Mesenchymal stem cell (in vitro differentiated cells and primary cell): ENCODE results near the gene PERP.

ENCODE experiments used
- DNase-seq: peaks from one replicate; pipeline ENCODE4 v3.0.0-alpha.2; 2013
- H2AFZ ChIP-seq: one replicate; pipeline ENCODE4 v1.6.1; 2013; ENCODE audit warnings: low read depth, mild to moderate bottlenecking, control low read depth, inconsistent platforms, low read length, moderate library complexity
- H2AK5ac ChIP-seq: 2 replicates; pipeline ENCODE4 v1.6.1; 2013; ENCODE audit warnings: low read length, moderate library complexity, mild to moderate bottlenecking, inconsistent platforms; ENCODE audit not compliant: severe bottlenecking
- H2BK120ac ChIP-seq: one replicate; pipeline ENCODE4 v1.6.1; 2013; ENCODE audit warnings: low read depth, mild to moderate bottlenecking, inconsistent platforms, low read length, moderate library complexity
- H2BK12ac ChIP-seq, 2 experiments: one replicate each; pipeline ENCODE4 v1.6.1; 2013; ENCODE audit warnings: inconsistent platforms in 2 of 2, low read length in 2 of 2, mild to moderate bottlenecking in 2 of 2, moderate library complexity in 2 of 2, control low read depth in 1 of 2
- H2BK15ac ChIP-seq: one replicate; pipeline ENCODE4 v1.6.1; 2013; ENCODE audit warnings: mild to moderate bottlenecking, low read depth, inconsistent platforms; ENCODE audit not compliant: poor library complexity, severe bottlenecking
- H2BK5ac ChIP-seq: 2 replicates; pipeline ENCODE4 v1.6.1; 2013; ENCODE audit warnings: low read depth, mild to moderate bottlenecking, low read length, control low read depth, inconsistent platforms; ENCODE audit not compliant: poor library complexity, severe bottlenecking
- H3K14ac ChIP-seq, 2 experiments: one replicate each; pipeline ENCODE4 v1.6.1; 2013; ENCODE audit warnings: inconsistent platforms in 2 of 2, low read length in 2 of 2, control low read depth in 1 of 2, mild to moderate bottlenecking in 1 of 2, moderate library complexity in 1 of 2
- H3K18ac ChIP-seq, 2 experiments: one replicate each; pipeline ENCODE4 v1.6.1; 2013; ENCODE audit warnings: inconsistent platforms in 2 of 2, low read length in 2 of 2, control low read depth in 1 of 2, low read depth in 1 of 2, mild to moderate bottlenecking in 1 of 2
- H3K23ac ChIP-seq, 2 experiments: one replicate each; pipeline ENCODE4 v1.6.1; 2013; ENCODE audit warnings: inconsistent platforms in 2 of 2, low read length in 2 of 2, mild to moderate bottlenecking in 2 of 2, moderate library complexity in 2 of 2, control low read depth in 1 of 2
- H3K27ac ChIP-seq: 2 replicates; pipeline ENCODE4 v1.5.1; 2013; ENCODE audit warnings: mild to moderate bottlenecking, moderate library complexity, low read length, control low read depth, inconsistent platforms; ENCODE audit not compliant: poor library complexity, severe bottlenecking
- H3K27me3 ChIP-seq, 2 experiments: 2 replicates each; pipeline versions ENCODE4 v1.6.1 to v1.7.0; 2013; ENCODE audit warnings: low read length in 2 of 2, mild to moderate bottlenecking in 2 of 2, moderate library complexity in 2 of 2, control low read depth in 1 of 2, inconsistent platforms in 1 of 2; ENCODE audit not compliant: control insufficient read depth in 1 of 2, insufficient read depth in 1 of 2
- H3K36me3 ChIP-seq, 2 experiments: 2 replicates each; pipeline versions ENCODE4 v1.6.1 to v1.7.0; 2013; ENCODE audit warnings: low read length in 2 of 2, control low read depth in 1 of 2, inconsistent platforms in 1 of 2, low read depth in 1 of 2, mild to moderate bottlenecking in 1 of 2; ENCODE audit not compliant: insufficient read depth in 2 of 2, control insufficient read depth in 1 of 2
- H3K4ac ChIP-seq, 2 experiments: one replicate each; pipeline ENCODE4 v1.6.1; 2013; ENCODE audit warnings: inconsistent platforms in 2 of 2, low read length in 2 of 2, mild to moderate bottlenecking in 2 of 2, moderate library complexity in 2 of 2, control low read depth in 1 of 2, low read depth in 1 of 2
- H3K4me1 ChIP-seq: 2 replicates; pipeline ENCODE4 v1.6.1; 2013; ENCODE audit warnings: low read depth, low read length, control low read depth; ENCODE audit not compliant: control insufficient read depth, insufficient read depth
- H3K4me2 ChIP-seq: 2 replicates; pipeline ENCODE4 v1.6.1; 2013; ENCODE audit warnings: low read length, mild to moderate bottlenecking, inconsistent platforms; ENCODE audit not compliant: poor library complexity, severe bottlenecking
- H3K4me3 ChIP-seq, 2 experiments: 2 replicates each; pipeline versions ENCODE4 v1.5.1 to v1.7.0; 2013; ENCODE audit warnings: low read length in 2 of 2, mild to moderate bottlenecking in 2 of 2, control low read depth in 1 of 2, low read depth in 1 of 2; ENCODE audit not compliant: insufficient read depth in 1 of 2
- H3K79me1 ChIP-seq: replicated peaks from 2 replicates; pipeline ENCODE4 v1.6.1; 2013; ENCODE audit warnings: mild to moderate bottlenecking, control low read depth, low read length, inconsistent platforms; ENCODE audit not compliant: poor library complexity, severe bottlenecking
- H3K9ac ChIP-seq: 2 replicates; pipeline ENCODE4 v1.7.0; 2013; ENCODE audit warnings: mild to moderate bottlenecking, low read length, moderate library complexity
- H3K9me3 ChIP-seq: 2 replicates; pipeline ENCODE4 v1.7.0; 2013; ENCODE audit warnings: mild to moderate bottlenecking, low read length; ENCODE audit not compliant: control insufficient read depth
- H4K8ac ChIP-seq: one replicate; pipeline ENCODE4 v1.6.1; 2013; ENCODE audit warnings: inconsistent platforms, mild to moderate bottlenecking, low read length, moderate library complexity
- H4K91ac ChIP-seq: one replicate; pipeline ENCODE4 v1.6.1; 2013; ENCODE audit warnings: mild to moderate bottlenecking, low read length, inconsistent platforms
- WGBS: methylation state at CpG from one replicate; pipeline ENCODE4 v1.1.7; 2013; ENCODE audit warnings: mixed read lengths; 5-methylcytosine and 5-hydroxymethylcytosine counted together

Gene PERP

DNA sequence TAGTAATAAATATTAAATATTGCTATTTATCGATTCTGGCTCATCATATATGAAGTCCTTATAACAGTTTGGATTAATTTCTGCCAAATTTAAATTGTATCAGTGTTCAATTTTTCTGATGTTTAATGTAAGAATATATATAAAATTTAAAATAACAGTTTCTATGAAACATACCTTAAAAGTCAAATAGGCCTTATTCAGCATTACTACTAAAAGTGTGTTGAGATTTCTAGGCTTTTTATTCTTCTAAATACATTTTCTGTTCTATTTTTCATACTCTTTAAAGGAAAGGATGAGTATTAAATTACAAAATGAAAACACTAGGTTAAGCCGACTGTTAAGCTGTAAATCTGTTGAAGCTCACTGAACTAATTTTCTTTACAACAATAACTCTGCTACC, 13.6 kb downstream of the PERP start:
- H3K4me3 ChIP-seq, result no peak overlapping the region
- no peak overlapping the region for H2BK15ac ChIP-seq
- H2BK5ac ChIP-seq, result no peak overlapping the region
- no peak overlapping the region for H2AK5ac ChIP-seq
- H3K27ac ChIP-seq, result no peak overlapping the region
- peaks cover 21% of the 10 kb centered on the region for H3K79me1 ChIP-seq
- no peaks in the 10 kb centered on the region for H3K9me3 ChIP-seq
- H3K23ac ChIP-seq, result no peak overlapping the region
- H3K18ac ChIP-seq, result no peak overlapping the region
- no peak overlapping the region for H2AFZ ChIP-seq
- no peak overlapping the region for H4K8ac ChIP-seq
- no peak overlapping the region for H3K14ac ChIP-seq
- no peak overlapping the region for H2BK120ac ChIP-seq
- no peak overlapping the region for H2BK12ac ChIP-seq
- no peak overlapping the region for H3K4me2 ChIP-seq
- no peak overlapping the region for H3K9ac ChIP-seq
- no peak overlapping the region for H3K4ac ChIP-seq
- DNase-seq, result no peak
- H4K91ac ChIP-seq, result no peak overlapping the region
- 100% methylated on average over 1 of the region's 2 CpGs for WGBS
- no peaks in the 10 kb centered on the region for H3K27me3 ChIP-seq
- peaks cover 6% of the 10 kb centered on the region for H3K4me1 ChIP-seq
- H3K36me3 ChIP-seq, result peaks cover 25 to 35% of the 10 kb centered on the region in 2 experiments

DNA sequence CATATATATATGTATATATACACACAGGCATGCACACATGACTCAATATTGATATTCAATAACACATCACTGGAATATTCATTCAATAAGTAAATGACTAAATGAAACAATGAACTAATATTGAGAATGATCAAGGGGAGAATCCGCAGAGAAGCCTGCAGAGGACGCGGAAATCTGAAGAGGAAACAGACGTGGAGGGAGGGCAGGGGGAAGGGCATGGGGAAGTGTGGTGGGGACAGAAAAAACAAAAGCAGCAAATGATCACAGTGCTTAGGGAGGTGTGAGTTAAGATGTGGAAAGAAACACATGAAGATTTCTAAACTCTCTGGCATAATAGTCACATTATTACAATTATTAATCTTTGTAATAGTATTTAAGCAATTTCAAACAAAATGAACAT, 14.5 kb downstream of the PERP start:
- 66% methylated on average over 4 of the region's 4 CpGs for WGBS
- H3K4me3 ChIP-seq, result no peak overlapping the region
- peaks cover 6% of the 10 kb centered on the region for H3K4me1 ChIP-seq
- no peaks in the 10 kb centered on the region for H3K27me3 ChIP-seq
- no peak overlapping the region for H4K8ac ChIP-seq
- no peak for DNase-seq
- H3K36me3 ChIP-seq, result peaks cover 22 to 35% of the 10 kb centered on the region in 2 experiments
- no peak overlapping the region for H2AFZ ChIP-seq
- H3K9me3 ChIP-seq, result no peaks in the 10 kb centered on the region
- no peak overlapping the region for H2BK120ac ChIP-seq
- no peak overlapping the region for H3K4me2 ChIP-seq
- no peak overlapping the region for H2BK15ac ChIP-seq
- H3K23ac ChIP-seq, result no peak overlapping the region
- no peak overlapping the region for H2BK12ac ChIP-seq
- no peak overlapping the region for H2AK5ac ChIP-seq
- H4K91ac ChIP-seq, result no peak overlapping the region
- H2BK5ac ChIP-seq, result no peak overlapping the region
- H3K79me1 ChIP-seq, result peaks cover 17% of the 10 kb centered on the region
- no peak overlapping the region for H3K18ac ChIP-seq
- no peak overlapping the region for H3K27ac ChIP-seq
- no peak overlapping the region for H3K9ac ChIP-seq
- H3K4ac ChIP-seq, result no peak overlapping the region
- H3K14ac ChIP-seq, result no peak overlapping the region

GRCh38 chr6:138089325-138089724, 17.9 kb downstream of the PERP start:
- H3K79me1 ChIP-seq, result peaks cover 6% of the 10 kb centered on the region
- no peak overlapping the region for H2BK5ac ChIP-seq
- H3K4me2 ChIP-seq, result no peak overlapping the region
- no peak overlapping the region for H2BK12ac ChIP-seq
- H2AK5ac ChIP-seq, result peak overlapping the region; percentile 63
- H3K27me3 ChIP-seq, result no peaks in the 10 kb centered on the region
- no peak overlapping the region for H3K23ac ChIP-seq
- no peak for DNase-seq
- no peak overlapping the region for H3K4ac ChIP-seq
- peak overlapping the region; percentile 68 for H3K9ac ChIP-seq
- H3K27ac ChIP-seq, result peak overlapping the region; percentile 93
- H3K9me3 ChIP-seq, result no peaks in the 10 kb centered on the region
- no peak overlapping the region for H2BK15ac ChIP-seq
- peaks cover 7% of the 10 kb centered on the region for H3K4me1 ChIP-seq
- H4K91ac ChIP-seq, result no peak overlapping the region
- H2AFZ ChIP-seq, result no peak overlapping the region
- no peak overlapping the region for H3K18ac ChIP-seq
- H4K8ac ChIP-seq, result no peak overlapping the region
- H3K4me3 ChIP-seq, result no peak overlapping the region
- H2BK120ac ChIP-seq, result no peak overlapping the region
- H3K14ac ChIP-seq, result no peak overlapping the region
- peaks cover 6 to 15% of the 10 kb centered on the region in 2 experiments for H3K36me3 ChIP-seq

GRCh38 chr6:138088326-138088762, 18.9 kb downstream of the PERP start:
- Histone ChIP-seq H2BK5ac (no peak overlapping the region), H3K4me2 (no peak overlapping the region), H3K36me3 (peaks cover 6 to 12% of the 10 kb centered on the region in 2 experiments), H3K27me3 (no peaks in the 10 kb centered on the region), H2BK120ac (no peak overlapping the region), H3K4me3 (peak overlapping the region in 1 of 2 experiments; percentile 26), H2AFZ (no peak overlapping the region), H4K8ac (no peak overlapping the region), H3K23ac (no peak overlapping the region), H3K9ac (peak overlapping the region; percentile 68), H3K4ac (no peak overlapping the region), H3K79me1 (peaks cover 6% of the 10 kb centered on the region), H3K18ac (peak overlapping the region in 1 of 2 experiments; percentile 69), H3K27ac (peak overlapping the region; percentile 93), H2AK5ac (no peak overlapping the region), H3K4me1 (peaks cover 7% of the 10 kb centered on the region), H2BK12ac (no peak overlapping the region), H4K91ac (no peak overlapping the region), H3K14ac (no peak overlapping the region), H2BK15ac (no peak overlapping the region), H3K9me3 (no peaks in the 10 kb centered on the region)
- WGBS, result 0% methylated on average over 4 of the region's 4 CpGs
- DNase-seq, result peak; percentile 91
